Measurements from ENCODE around the gene HRG.

GRCh38 chr3:186625600-186626042 lies 40.2 kb upstream of the HRG start:
- TF ChIP-seq CTCF (IDR thresholded peaks at IDR 0.05) (no peak), POLR2A (IDR thresholded peaks at IDR 0.05) (no peak), POLR2AphosphoS5 (IDR thresholded peaks at IDR 0.05) (no peak)
